HG02763 (cell line): ENCODE measurements around the gene GPR84.

Experiments
- ATAC-seq: cut with Tn5 transposase; IDR thresholded peaks from one replicate; pipeline ENCODE4 v1.9.1; 2021; ENCODE audit warnings: mild to moderate bottlenecking, moderate library complexity; ENCODE audit not compliant: unreplicated experiment

Gene GPR84

GRCh38 chr12:54392485-54393206, 28.4 kb upstream of the GPR84 start:
- ATAC-seq: no peak

- no peak for ATAC-seq
Measured at GRCh38 chr12:54390668-54391551, 26.6 kb upstream of the GPR84 start.

- ATAC-seq: no peak
Measured at GRCh38 chr12:54390176-54390667, 25.9 kb upstream of the GPR84 start.

- ATAC-seq: no peak
Measured at GRCh38 chr12:54389607-54390175, 25.4 kb upstream of the GPR84 start.

GRCh38 chr12:54389134-54389508, 24.8 kb upstream of the GPR84 start:
- no peak for ATAC-seq

GRCh38 chr12:54388237-54389133, 24.2 kb upstream of the GPR84 start:
- ATAC-seq: no peak

- no peak for ATAC-seq
Measured at GRCh38 chr12:54387114-54387467, 22.8 kb upstream of the GPR84 start.

GRCh38 chr12:54386403-54387113, 22.3 kb upstream of the GPR84 start:
- no peak for ATAC-seq

- peak; percentile 59 for ATAC-seq
Measured at GRCh38 chr12:54385251-54385914, 21.1 kb upstream of the GPR84 start.

- ATAC-seq: peak; percentile 24
Measured at GRCh38 chr12:54384591-54385041, 20.3 kb upstream of the GPR84 start, which contains the start of gene ZNF385A. TSS of gene ZNF385A (minus strand) at chr12:54384733. CDS start at chr12:54384514, 219 bp downstream.

GRCh38 chr12:54383041-54383609, 18.8 kb upstream of the GPR84 start:
- no peak for ATAC-seq

- ATAC-seq: no peak
Measured at GRCh38 chr12:54381136-54381535, 16.9 kb upstream of the GPR84 start.

- peak; percentile 69 for ATAC-seq
Measured at GRCh38 chr12:54379398-54380201, 15.3 kb upstream of the GPR84 start.

GRCh38 chr12:54378796-54379397, 14.6 kb upstream of the GPR84 start:
- no peak for ATAC-seq

GRCh38 chr12:54377797-54378515, 13.7 kb upstream of the GPR84 start:
- ATAC-seq: no peak

- ATAC-seq: no peak
Measured at GRCh38 chr12:54377007-54377406, 12.7 kb upstream of the GPR84 start.

GRCh38 chr12:54376596-54376995, 12.3 kb upstream of the GPR84 start:
- no peak for ATAC-seq
